ENCODE measurements around the gene SRD5A3. TPM values are rescaled to one million over a fixed set of nuclear protein-coding genes. Genes with fewer than 3 reads are reported as not detected.

SRD5A3 gene
- total and polyA plus RNA-seq, 9 of the 15 experiments (the other 6 are each of a cell fraction or from before 2014, with no cell fraction given): 2.5 to 37.0 (median 13.3) TPM

GRCh38 chr4:55358668-55359067 lies 12.6 kb downstream of the SRD5A3 start (continued):
- TF ChIP-seq ELK1 (CRISPR knock-in tag; IDR thresholded peaks at IDR 0.05): no peak
- TF ChIP-seq E4F1 (CRISPR knock-in tag; IDR thresholded peaks at IDR 0.05; ENCODE audit: borderline replicate concordance): no peak
- peak; percentile 96 for TF ChIP-seq NFE2 (IDR thresholded peaks at IDR 0.05; ENCODE audit: low read depth)
- TF ChIP-seq TRIM24 (IDR thresholded peaks at IDR 0.05): 0 out of 4 replicates have a peak, but pooled peaks of 1 of the 2 experiments have one; percentile 21
- peak in 1 of 2 experiments; percentile 53; a peak in 1 of 4 replicates for TF ChIP-seq RCOR1 (IDR thresholded peaks at IDR 0.05; ENCODE audit: borderline replicate concordance in 1 of 2, low read depth in 2 of 2, low read length in 2 of 2)
- TF ChIP-seq DPF2 (IDR thresholded peaks at IDR 0.05): peak; percentile 59; the same call in 1 of the 2 replicates
- TF ChIP-seq KLF1 (tag; IDR thresholded peaks at IDR 0.05): no peak
- no peak for TF ChIP-seq ZNF232 (CRISPR knock-in tag; IDR thresholded peaks at IDR 0.05)
- peak; percentile 70; the same call in 1 of the 2 replicates for TF ChIP-seq CEBPB (tag; IDR thresholded peaks at IDR 0.05)
- TF ChIP-seq CREBBP (IDR thresholded peaks at IDR 0.05; ENCODE audit: low read depth, low read length): no peak
- TF ChIP-seq MED1 (CRISPR knock-in tag; IDR thresholded peaks at IDR 0.05; ENCODE audit: borderline replicate concordance): no peak
- TF ChIP-seq ATF2 (CRISPR knock-in tag; IDR thresholded peaks at IDR 0.05): no peak
- no peak for TF ChIP-seq ZNF764 (CRISPR knock-in tag; IDR thresholded peaks at IDR 0.05; ENCODE audit: low read depth)
- no peak for TF ChIP-seq POLR2H (tag; IDR thresholded peaks at IDR 0.05; ENCODE audit: low read depth)
- no peak for TF ChIP-seq ZBTB11 (CRISPR knock-in tag; IDR thresholded peaks at IDR 0.05)
- TF ChIP-seq NR2C2 (CRISPR knock-in tag; IDR thresholded peaks at IDR 0.05): no peak
- peak; percentile 13; the same call in 1 of the 2 replicates for TF ChIP-seq NR2C2 (tag; IDR thresholded peaks at IDR 0.05)
- no peak for TF ChIP-seq ZBTB7A (IDR thresholded peaks at IDR 0.05; ENCODE audit: borderline replicate concordance, control insufficient read depth, low read depth, low read length)
